ENCODE data around the gene LMO4. TPM values are rescaled to one million over a fixed set of nuclear protein-coding genes. Genes with fewer than 3 reads are reported as not detected.

The LMO4 gene
- total and polyA plus RNA-seq, 2 of the 13 experiments (the other 11 are each of a cell fraction or from before 2014, with no cell fraction given) = 19.3 to 49.9 TPM

DNA sequence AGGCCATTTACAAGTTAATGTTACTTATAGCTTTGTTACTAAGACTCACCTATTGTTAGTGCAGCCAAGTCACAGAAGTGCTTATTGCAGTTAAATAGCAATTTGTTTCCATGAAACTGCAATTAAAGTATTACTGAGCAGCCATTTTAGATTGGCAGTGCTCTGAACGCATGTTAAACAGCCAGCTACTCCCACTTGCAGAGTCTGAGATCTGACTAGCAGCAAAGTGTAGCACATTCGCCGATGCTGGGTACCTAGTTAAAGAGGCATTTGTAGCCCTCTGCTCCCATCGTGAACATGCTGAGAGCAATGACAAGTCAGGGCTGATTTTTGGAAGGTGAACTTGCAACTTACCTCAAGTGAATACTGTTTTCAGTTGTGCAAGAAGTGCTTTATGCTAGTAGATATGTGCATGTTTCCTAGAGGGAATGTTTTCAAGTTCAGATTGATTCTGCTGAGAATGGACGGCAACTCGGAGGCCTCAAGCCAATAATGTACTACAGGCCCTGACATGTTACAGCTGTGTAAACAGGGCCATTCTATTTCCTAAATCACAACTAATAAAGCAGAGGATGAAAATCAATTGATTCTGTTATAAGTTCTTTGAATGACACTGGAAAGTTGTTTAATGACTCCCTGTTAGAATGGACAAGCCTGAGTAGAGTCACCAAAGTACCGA, 19.8 kb downstream of the LMO4 start (continued):
- TF ChIP-seq POLR2G (IDR thresholded peaks at IDR 0.05; ENCODE audit: low read depth, low read length) = 0 out of 2 replicates have a peak, but pooled peaks have one; percentile 27
- no peak for TF ChIP-seq NR2F2 (IDR thresholded peaks at IDR 0.05; ENCODE audit: borderline replicate concordance, low read depth)

DNA sequence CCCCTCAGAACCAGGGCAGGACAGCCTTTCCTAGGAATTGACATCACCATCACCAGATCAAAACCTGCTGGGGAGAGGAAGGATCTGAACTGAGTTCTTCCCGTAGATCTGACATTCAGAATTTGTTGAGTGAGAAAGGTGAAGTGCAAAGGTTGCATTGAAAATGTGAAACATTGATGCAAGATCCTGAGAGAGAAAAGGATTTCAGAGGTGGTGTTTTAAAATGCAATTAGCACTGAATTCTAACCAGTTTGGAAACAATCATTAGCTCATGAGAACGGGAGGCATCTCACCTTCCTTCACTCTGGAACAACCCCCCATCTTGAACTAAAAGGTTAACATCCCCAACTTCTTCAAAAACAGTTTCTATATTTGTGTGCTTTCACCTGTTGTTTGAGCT, 20.4 kb downstream of the LMO4 start:
- H3K27me3 ChIP-seq (ENCODE audit: control insufficient read depth in 1 of 2, insufficient read depth in 2 of 2, low read length in 2 of 2) = no peaks in the 10 kb centered on the region
- intact Hi-C loops (cut with micrococcal nuclease; ENCODE audit: unreplicated experiment) (no loop called here), in situ Hi-C loops (cut with HindIII; ENCODE audit: extremely low pct_ligation_motif_present, low pct_unique_long_range_greater_than_20kb) (loop anchor here (25.0 kb wide), 1 partner anchor 613 kb away; no protein-coding TSS in a partner anchor)
- no peaks in the 10 kb centered on the region for H3K79me2 ChIP-seq (ENCODE audit: insufficient read depth, low read length)
- H3K4me3 ChIP-seq (replicated peaks in 1 of 3; ENCODE audit: insufficient read depth in 1 of 3, low read depth in 2 of 3, low read length in 3 of 3) = no peak overlapping the region
- no peak for ATAC-seq
- BruUV-seq (replicated peaks) = no TSS peak
- no peak overlapping the region for H2AFZ ChIP-seq (ENCODE audit: low read length)
- FAIRE-seq = no peak
- H4K20me1 ChIP-seq (ENCODE audit: insufficient read depth, low read length) = no peaks in the 10 kb centered on the region
- POLR2A ChIA-PET = no interaction called here
- H3K9ac ChIP-seq (ENCODE audit: insufficient read depth, low read depth, low read length) = no peak overlapping the region
- H3K27ac ChIP-seq (ENCODE audit: extremely low read length, insufficient read depth, low read length) = no peak overlapping the region
- H3K4me2 ChIP-seq (ENCODE audit: low read depth, low read length) = no peak overlapping the region
- 92% methylated on average over 2 of the region's 2 CpGs for WGBS (ENCODE audit: low lambda C conversion rate)
- H3K4me1 ChIP-seq (ENCODE audit: insufficient read depth, low read length) = no peaks in the 10 kb centered on the region
- DNase-seq (ENCODE audit: low spot score) = no peak
- CTCF ChIA-PET (ENCODE audit: low intra/inter-chr PET ratio, low total read pairs) = no interaction called here
- no peaks in the 10 kb centered on the region for H3K9me3 ChIP-seq (ENCODE audit: low read length)
- peaks cover 0 to 8% of the 10 kb centered on the region in 2 experiments; a peak in 3 of 5 replicates for H3K36me3 ChIP-seq (replicated peaks in 1 of 2; ENCODE audit: control insufficient read depth in 1 of 2, insufficient read depth in 2 of 2, low read length in 2 of 2)
- TF ChIP-seq ZNF264 (CRISPR knock-in tag; IDR thresholded peaks at IDR 0.05) (no peak), JARID2 (CRISPR knock-in tag; IDR thresholded peaks at IDR 0.05; ENCODE audit: insufficient replicate concordance) (no peak), GZF1 (CRISPR knock-in tag; IDR thresholded peaks at IDR 0.05) (no peak), KMT2B (CRISPR knock-in tag; IDR thresholded peaks at IDR 0.05) (no peak), SKI (IDR thresholded peaks at IDR 0.05; ENCODE audit: partially characterized antibody) (no peak), SMAD9 (CRISPR knock-in tag; IDR thresholded peaks at IDR 0.05) (no peak), ZNF10 (CRISPR knock-in tag; IDR thresholded peaks at IDR 0.05; ENCODE audit: borderline replicate concordance, low read depth) (no peak), FOSL2 (CRISPR knock-in tag; IDR thresholded peaks at IDR 0.05) (no peak), ZNF232 (CRISPR knock-in tag; IDR thresholded peaks at IDR 0.05; ENCODE audit: borderline replicate concordance) (no peak), FOXK2 (IDR thresholded peaks at IDR 0.05) (no peak), ZNF432 (CRISPR knock-in tag; IDR thresholded peaks at IDR 0.05; ENCODE audit: borderline replicate concordance) (no peak), GATAD1 (CRISPR knock-in tag; IDR thresholded peaks at IDR 0.05) (no peak), ZNF510 (CRISPR knock-in tag; IDR thresholded peaks at IDR 0.05; ENCODE audit: low read depth) (no peak), GABPA (IDR thresholded peaks at IDR 0.05; ENCODE audit: low read depth, low read length) (no peak), GABPA (CRISPR knock-in tag; IDR thresholded peaks at IDR 0.05; ENCODE audit: low read depth) (no peak)
- TF ChIP-seq, protein P1, sequence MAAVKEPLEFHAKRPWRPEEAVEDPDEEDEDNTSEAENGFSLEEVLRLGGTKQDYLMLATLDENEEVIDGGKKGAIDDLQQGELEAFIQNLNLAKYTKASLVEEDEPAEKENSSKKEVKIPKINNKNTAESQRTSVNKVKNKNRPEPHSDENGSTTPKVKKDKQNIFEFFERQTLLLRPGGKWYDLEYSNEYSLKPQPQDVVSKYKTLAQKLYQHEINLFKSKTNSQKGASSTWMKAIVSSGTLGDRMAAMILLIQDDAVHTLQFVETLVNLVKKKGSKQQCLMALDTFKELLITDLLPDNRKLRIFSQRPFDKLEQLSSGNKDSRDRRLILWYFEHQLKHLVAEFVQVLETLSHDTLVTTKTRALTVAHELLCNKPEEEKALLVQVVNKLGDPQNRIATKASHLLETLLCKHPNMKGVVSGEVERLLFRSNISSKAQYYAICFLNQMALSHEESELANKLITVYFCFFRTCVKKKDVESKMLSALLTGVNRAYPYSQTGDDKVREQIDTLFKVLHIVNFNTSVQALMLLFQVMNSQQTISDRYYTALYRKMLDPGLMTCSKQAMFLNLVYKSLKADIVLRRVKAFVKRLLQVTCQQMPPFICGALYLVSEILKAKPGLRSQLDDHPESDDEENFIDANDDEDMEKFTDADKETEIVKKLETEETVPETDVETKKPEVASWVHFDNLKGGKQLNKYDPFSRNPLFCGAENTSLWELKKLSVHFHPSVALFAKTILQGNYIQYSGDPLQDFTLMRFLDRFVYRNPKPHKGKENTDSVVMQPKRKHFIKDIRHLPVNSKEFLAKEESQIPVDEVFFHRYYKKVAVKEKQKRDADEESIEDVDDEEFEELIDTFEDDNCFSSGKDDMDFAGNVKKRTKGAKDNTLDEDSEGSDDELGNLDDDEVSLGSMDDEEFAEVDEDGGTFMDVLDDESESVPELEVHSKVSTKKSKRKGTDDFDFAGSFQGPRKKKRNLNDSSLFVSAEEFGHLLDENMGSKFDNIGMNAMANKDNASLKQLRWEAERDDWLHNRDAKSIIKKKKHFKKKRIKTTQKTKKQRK (IDR thresholded peaks at IDR 0.05; ENCODE audit: low read length) = no peak
- TF ChIP-seq, protein P2, sequence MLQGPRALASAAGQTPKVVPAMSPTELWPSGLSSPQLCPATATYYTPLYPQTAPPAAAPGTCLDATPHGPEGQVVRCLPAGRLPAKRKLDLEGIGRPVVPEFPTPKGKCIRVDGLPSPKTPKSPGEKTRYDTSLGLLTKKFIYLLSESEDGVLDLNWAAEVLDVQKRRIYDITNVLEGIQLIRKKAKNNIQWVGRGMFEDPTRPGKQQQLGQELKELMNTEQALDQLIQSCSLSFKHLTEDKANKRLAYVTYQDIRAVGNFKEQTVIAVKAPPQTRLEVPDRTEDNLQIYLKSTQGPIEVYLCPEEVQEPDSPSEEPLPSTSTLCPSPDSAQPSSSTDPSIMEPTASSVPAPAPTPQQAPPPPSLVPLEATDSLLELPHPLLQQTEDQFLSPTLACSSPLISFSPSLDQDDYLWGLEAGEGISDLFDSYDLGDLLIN (CRISPR knock-in tag; IDR thresholded peaks at IDR 0.05; ENCODE audit: borderline replicate concordance) = no peak
- TF ChIP-seq, protein P3, sequence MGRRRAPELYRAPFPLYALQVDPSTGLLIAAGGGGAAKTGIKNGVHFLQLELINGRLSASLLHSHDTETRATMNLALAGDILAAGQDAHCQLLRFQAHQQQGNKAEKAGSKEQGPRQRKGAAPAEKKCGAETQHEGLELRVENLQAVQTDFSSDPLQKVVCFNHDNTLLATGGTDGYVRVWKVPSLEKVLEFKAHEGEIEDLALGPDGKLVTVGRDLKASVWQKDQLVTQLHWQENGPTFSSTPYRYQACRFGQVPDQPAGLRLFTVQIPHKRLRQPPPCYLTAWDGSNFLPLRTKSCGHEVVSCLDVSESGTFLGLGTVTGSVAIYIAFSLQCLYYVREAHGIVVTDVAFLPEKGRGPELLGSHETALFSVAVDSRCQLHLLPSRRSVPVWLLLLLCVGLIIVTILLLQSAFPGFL (CRISPR knock-in tag; IDR thresholded peaks at IDR 0.05) = no peak
